ENCODE measurements around the gene HNRNPA0.
"Not testable (repeated sequence)": the region's sequence is repeated elsewhere in the genome, so short reads cannot be mapped to it uniquely, and the experiment has no call there.

Gene HNRNPA0

GRCh38 chr5:137791799-137792198 is 37.6 kb upstream of the HNRNPA0 start:
- H3K4me3 ChIP-seq (replicated peaks; ENCODE audit: low read depth, low read length), result no peak overlapping the region
- TF ChIP-seq CTCF (IDR thresholded peaks at IDR 0.05; ENCODE audit: low read depth, low read length, missing control alignments), result no peak
- no peak for DNase-seq (ENCODE audit: extremely low read depth, low read depth)

DNA sequence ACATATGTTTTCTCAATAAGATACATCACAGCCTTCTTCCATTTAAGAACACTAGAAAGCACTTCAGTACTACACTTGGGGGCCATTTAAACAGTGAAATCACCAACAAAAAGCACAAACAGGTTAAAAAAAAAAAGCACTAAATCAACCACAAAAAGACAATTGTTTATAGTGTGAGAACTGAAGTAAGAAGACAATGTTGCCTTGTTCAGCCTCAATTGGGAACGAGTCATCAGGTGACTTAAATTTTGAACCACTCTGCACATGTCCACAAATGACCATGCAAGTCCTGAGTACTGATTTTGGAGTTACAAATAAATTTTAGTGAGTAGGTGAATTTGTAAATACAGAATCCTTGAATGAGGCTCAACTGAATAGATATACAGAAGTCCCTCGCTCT is 37.2 kb upstream of the HNRNPA0 start:
- DNase-seq (ENCODE audit: extremely low read depth, low read depth), result no peak
- no peak for TF ChIP-seq CTCF (IDR thresholded peaks at IDR 0.05; ENCODE audit: low read depth, low read length, missing control alignments)
- no peak overlapping the region for H3K4me3 ChIP-seq (replicated peaks; ENCODE audit: low read depth, low read length)

- not testable (repeated sequence) for DNase-seq (ENCODE audit: extremely low read depth, low read depth); H3K4me3 ChIP-seq (replicated peaks; ENCODE audit: low read depth, low read length)
These were observed 34.4 kb upstream of the HNRNPA0 start for GRCh38 chr5:137788560-137788959.

GRCh38 chr5:137782984-137783536 is 28.9 kb upstream of the HNRNPA0 start:
- DNase-seq (ENCODE audit: extremely low read depth, low read depth), result no peak
- no peak for TF ChIP-seq CTCF (IDR thresholded peaks at IDR 0.05; ENCODE audit: low read depth, low read length, missing control alignments)
- H3K4me3 ChIP-seq (replicated peaks; ENCODE audit: low read depth, low read length), result no peak overlapping the region

GRCh38 chr5:137782055-137782454 is 27.9 kb upstream of the HNRNPA0 start:
- TF ChIP-seq CTCF (IDR thresholded peaks at IDR 0.05; ENCODE audit: low read depth, low read length, missing control alignments), result no peak
- H3K4me3 ChIP-seq (replicated peaks; ENCODE audit: low read depth, low read length), result no peak overlapping the region
- DNase-seq (ENCODE audit: extremely low read depth, low read depth), result no peak

DNA sequence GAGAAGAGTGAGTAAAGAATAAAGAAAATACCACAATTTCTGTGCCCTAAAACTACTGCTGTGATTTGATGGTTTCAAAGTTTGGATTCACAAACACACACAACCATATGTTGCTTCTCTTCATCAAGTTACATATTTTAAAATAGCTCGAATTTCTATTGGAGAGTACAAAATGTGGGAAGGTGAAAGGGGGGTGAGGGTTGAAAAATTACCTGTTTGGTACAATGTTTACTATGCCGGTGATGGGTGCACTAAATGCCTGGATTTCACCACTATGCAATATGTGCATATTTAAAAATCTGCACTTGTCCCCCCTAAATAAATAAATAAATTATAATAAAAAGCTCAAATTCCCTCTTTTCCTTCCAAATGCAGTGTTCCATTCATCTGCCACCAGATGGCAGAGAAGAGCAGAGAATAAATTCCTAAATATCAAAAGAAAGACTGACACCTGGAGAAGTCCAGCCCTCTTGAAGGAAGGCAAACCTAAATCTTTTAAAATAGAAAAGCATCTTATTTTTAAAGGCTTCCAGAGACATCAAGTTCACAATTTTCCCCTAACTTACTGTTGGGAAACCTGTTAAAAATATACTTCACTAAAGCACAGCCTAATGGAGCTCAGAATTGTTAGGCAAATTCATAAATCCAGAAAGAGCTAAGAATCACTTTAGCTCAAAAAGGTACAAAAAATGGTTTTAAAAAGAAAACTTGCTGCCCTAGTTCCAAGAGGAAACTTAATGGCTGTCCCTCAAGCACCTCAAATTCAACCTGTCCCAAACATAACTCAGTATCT is 24.8 kb upstream of the HNRNPA0 start:
- peak; percentile 67 for TF ChIP-seq CTCF (IDR thresholded peaks at IDR 0.05; ENCODE audit: low read depth, low read length, missing control alignments)
- H3K4me3 ChIP-seq (replicated peaks; ENCODE audit: low read depth, low read length), result no peak overlapping the region
- peak; percentile 9 for DNase-seq (ENCODE audit: extremely low read depth, low read depth)

DNA sequence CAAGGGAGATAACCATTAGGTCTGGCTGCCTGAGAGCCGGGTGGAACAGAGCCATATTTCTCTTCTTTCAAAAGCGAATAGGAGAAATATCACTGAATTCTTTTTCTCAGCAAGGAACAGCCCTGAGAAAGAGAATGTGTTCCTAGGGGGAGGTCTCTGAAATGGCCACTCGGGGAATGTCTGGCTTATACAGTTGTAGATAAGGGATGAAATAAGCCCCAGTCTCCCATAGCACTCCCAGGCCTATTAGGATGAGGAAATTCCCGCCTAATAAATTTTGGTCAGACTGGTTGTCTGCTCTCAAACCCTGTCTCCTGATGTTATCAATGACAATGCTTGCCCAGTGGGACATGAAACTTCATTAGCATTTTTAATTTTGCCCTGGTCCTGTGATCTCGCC is 13.8 kb upstream of the HNRNPA0 start:
- DNase-seq (ENCODE audit: extremely low read depth, low read depth); H3K4me3 ChIP-seq (replicated peaks; ENCODE audit: low read depth, low read length): not testable (repeated sequence)

GRCh38 chr5:137761566-137761965 is 7.4 kb upstream of the HNRNPA0 start:
- H3K4me3 ChIP-seq (replicated peaks; ENCODE audit: low read depth, low read length), result no peak overlapping the region
- DNase-seq (ENCODE audit: extremely low read depth, low read depth), result no peak
- TF ChIP-seq CTCF (IDR thresholded peaks at IDR 0.05; ENCODE audit: low read depth, low read length, missing control alignments), result no peak

Measured in HFF-Myc (cell line).